C4-2B (cell line): ENCODE measurements around the gene KCNH2.

Source experiments
- H3K27ac ChIP-seq: fragments of 450-650 bp; 2 replicates; pipeline ENCODE4 v1.5.1; 2017
- ZFX ChIP-seq: fragments of 450-650 bp; IDR thresholded peaks from 2 replicates; pipeline ENCODE4 v1.6.1; 2017
- TF ChIP-seq, protein P1 (sequence below): fragments of 450-650 bp; conservative IDR thresholded peaks from 2 replicates; pipeline ENCODE4 v1.5.1; 2017; ENCODE audit warnings: mild to moderate bottlenecking

Gene KCNH2

GRCh38 chr7:150992833-150993302 is 14.7 kb upstream of the KCNH2 start:
- TF ChIP-seq, protein P1, sequence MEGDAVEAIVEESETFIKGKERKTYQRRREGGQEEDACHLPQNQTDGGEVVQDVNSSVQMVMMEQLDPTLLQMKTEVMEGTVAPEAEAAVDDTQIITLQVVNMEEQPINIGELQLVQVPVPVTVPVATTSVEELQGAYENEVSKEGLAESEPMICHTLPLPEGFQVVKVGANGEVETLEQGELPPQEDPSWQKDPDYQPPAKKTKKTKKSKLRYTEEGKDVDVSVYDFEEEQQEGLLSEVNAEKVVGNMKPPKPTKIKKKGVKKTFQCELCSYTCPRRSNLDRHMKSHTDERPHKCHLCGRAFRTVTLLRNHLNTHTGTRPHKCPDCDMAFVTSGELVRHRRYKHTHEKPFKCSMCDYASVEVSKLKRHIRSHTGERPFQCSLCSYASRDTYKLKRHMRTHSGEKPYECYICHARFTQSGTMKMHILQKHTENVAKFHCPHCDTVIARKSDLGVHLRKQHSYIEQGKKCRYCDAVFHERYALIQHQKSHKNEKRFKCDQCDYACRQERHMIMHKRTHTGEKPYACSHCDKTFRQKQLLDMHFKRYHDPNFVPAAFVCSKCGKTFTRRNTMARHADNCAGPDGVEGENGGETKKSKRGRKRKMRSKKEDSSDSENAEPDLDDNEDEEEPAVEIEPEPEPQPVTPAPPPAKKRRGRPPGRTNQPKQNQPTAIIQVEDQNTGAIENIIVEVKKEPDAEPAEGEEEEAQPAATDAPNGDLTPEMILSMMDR: no peak
- no peak for TF ChIP-seq ZFX
- H3K27ac ChIP-seq: no peak overlapping the region

DNA sequence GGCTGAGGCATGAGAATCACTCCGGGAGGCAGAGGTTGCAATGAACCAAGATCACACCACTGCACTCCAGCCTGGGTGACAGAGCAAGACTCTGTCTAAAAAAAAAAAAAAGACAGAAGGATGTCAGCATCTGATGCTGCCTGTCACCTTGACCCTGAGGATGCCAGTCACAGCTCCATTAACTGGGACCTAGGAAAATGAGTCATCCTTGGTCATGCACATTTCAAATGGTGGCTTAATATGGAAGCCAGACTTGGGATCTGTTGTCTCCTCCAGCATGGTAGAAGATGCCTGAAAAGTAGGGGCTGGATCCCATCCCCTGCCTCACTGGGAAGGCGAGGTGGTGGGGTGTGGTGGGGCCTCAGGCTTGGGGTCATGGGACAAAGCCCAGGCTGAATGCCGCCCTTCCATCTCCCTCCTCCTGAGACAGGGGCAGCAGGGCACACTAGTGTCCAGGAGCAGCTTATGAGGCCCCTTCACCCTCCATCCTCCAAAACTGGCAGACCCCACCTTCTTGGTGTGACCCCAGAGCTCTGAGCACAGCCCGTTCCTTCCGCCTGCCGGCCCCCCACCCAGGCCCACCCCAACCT is 14.0 kb upstream of the KCNH2 start:
- TF ChIP-seq, protein P1: no peak
- H3K27ac ChIP-seq: no peak overlapping the region

DNA sequence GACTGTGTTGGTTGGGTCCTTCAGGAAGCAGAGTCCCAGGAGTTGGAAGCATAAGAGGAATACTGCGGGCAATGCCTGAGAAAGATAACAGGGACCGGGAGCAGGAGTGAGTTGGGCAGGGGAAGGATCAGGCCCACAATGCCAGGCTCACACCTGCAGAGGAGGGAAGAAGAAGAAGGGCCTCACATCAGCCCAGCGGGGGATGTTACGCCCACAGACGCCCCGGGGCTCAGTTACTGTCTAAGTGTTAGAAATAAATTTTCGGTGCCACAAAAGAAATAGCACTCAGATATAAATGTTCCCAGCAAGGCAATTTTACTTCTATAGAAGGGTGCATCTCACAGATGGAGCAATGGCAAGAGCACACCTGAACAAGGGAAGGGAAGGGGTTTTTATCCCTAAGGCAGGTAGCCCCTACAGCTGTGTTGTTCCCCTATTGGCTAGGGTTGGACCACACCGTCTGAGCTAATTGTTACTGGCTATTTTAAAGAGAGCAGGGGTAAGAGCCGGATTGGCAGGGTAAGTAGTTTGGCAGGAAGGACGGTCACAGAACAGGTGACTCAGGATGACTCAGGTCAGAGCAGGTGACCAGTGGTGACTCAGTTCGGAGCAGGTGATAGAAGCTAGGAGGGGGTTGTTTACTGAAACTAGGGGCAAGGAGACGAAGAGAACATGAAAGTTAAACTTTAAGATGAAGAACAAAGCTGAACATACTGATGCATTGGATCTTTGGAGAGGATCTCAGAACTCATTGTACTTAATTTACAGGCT is 12.5 kb upstream of the KCNH2 start, which contains the start of gene NOS3:
Gene NOS3 (plus strand): TSS at position 602 of the 771 bp plus-strand sequence. CDS start 2,787 bp downstream, outside the sequence.
- peak within 1 kb of the TSS; percentile 23; the same call in 1 of the 2 replicates for H3K27ac ChIP-seq
- TF ChIP-seq ZFX: no peak
- TF ChIP-seq, protein P1: no peak

- TF ChIP-seq, protein P1: no peak
- no peak for TF ChIP-seq ZFX
- no peak overlapping the region for H3K27ac ChIP-seq
Observed at GRCh38 chr7:150989456-150989855, 11.3 kb upstream of the KCNH2 start.

DNA sequence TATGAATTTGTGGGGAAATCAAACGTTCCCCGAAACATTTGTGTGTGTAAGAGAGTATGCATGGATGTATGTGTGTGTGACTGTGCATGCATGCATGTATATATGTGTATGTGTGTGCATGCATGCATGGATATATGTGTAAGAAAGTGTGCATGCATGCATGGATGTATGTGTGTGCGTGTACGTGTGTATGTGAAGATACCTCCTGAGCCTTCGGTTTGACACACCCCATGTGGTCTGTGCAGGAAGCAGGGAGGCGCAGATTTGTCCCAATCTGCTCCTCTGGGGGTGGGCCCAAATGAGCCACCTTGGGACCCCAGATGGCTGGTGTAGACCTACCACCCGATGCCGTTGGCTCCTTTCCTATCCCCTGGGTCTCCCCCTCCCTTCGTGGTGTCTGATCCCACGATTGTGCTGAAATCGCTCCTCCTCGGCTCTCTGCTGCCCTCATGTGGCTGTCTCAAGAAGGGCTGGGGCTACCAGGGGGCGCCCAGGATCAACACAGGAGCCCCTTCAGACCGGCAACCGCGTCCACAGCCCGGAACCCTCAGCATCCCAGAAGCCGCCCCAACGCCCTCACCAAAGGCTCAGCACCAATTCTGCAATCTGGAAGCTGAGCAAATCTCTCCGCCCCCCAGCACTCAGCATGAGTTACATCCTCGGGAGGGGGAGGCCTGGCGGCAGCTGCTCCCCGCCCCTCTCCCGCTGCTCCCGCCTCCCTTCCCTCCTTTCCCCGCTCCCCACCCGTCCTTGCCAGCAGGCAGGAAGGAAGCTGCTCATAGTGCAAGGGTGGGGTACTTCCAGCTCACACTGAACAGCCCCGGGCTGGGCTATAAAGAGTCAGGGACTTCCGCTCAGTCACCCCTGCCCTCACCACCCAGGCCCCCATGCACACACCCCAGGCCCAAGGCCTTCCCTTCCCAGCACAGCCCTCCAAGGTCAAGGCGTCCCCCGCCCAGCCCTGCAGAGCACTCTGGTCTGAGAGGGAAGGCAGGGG is 10.4 kb upstream of the KCNH2 start:
- no peak overlapping the region for H3K27ac ChIP-seq
- no peak for TF ChIP-seq ZFX
- TF ChIP-seq, protein P1: peak; percentile 97

DNA sequence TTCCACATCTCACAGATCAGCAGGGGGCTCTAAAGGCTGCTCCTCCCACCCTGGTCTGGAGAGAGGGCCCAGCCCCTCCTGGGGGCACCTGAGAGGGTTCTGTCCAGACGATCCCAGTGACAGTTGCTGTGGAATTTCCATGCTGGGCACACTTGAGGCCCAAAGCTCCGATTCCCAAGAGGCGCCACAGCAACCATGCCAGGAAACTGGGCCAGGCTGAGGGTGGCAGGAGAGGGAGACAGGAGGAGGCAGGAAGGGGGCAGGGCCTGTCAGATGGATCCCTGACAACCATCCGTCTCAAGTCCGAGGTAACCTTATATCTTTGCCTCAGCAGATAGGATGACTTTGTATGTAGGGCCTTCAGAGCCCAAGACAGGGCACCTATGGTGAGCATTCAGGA is 8.4 kb upstream of the KCNH2 start:
- H3K27ac ChIP-seq: no peak overlapping the region

More for the DNA sequence above, 8.4 kb upstream of the KCNH2 start:
- no peak for TF ChIP-seq ZFX
- TF ChIP-seq, protein P1: no peak
